Activated naive CD8-positive, alpha-beta T cell treated with anti-CD3 and anti-CD28 coated beads, Interleukin-2, amount 10 ng/mL, durations not matched to agents 7 days and 5 days (primary cell): ENCODE data around the gene NFIX. TPM values are rescaled to one million over a fixed set of nuclear protein-coding genes. Genes with fewer than 3 reads are reported as not detected.

ENCODE experiments used
- ATAC-seq: fragments of 150-1000 bp; cut with Tn5 transposase; one replicate; pipeline ENCODE4 v1.10.0; 2021; ENCODE audit warnings: low read depth, moderate library complexity
- POLR2A ChIA-PET: fragments of 350-600 bp; sonication (Branson Sonifier 250); formaldehyde crosslinking; loops from one replicate; lab custom pipeline; 2021; ENCODE audit warnings: antibody characterized with exemption; lab: Charles Lee
- DNase-seq: peaks from one replicate; pipeline ENCODE4 v3.0.0; 2021
- H3K27ac Mint-ChIP-seq: one replicate; pipeline ENCODE4 v1.8.0; 2022; ENCODE audit warnings: mild to moderate bottlenecking, mixed read lengths
- H3K27me3 Mint-ChIP-seq: one replicate; pipeline ENCODE4 v1.8.0; 2022; ENCODE audit warnings: mild to moderate bottlenecking, moderate library complexity, mixed read lengths
- H3K36me3 Mint-ChIP-seq: one replicate; pipeline ENCODE4 v1.8.0; 2021; ENCODE audit warnings: mild to moderate bottlenecking, mixed read lengths
- H3K4me1 Mint-ChIP-seq: one replicate; pipeline ENCODE4 v1.8.0; 2021; ENCODE audit warnings: mixed read lengths
- H3K4me3 Mint-ChIP-seq: one replicate; pipeline ENCODE4 v1.8.0; 2022; ENCODE audit warnings: mild to moderate bottlenecking, moderate library complexity, mixed read lengths
- H3K9me3 Mint-ChIP-seq: one replicate; pipeline ENCODE4 v1.8.0; 2021; ENCODE audit warnings: mixed read lengths
- total RNA-seq, 2 experiments: library from RNA; stranded (reverse); gene quantifications; one replicate each; pipeline ENCODE4 v1.2.3, GENCODE V29; 2021

Gene NFIX
- total RNA-seq, 2 experiments from 2014 or later = 1.5 to 2.5 TPM

DNA sequence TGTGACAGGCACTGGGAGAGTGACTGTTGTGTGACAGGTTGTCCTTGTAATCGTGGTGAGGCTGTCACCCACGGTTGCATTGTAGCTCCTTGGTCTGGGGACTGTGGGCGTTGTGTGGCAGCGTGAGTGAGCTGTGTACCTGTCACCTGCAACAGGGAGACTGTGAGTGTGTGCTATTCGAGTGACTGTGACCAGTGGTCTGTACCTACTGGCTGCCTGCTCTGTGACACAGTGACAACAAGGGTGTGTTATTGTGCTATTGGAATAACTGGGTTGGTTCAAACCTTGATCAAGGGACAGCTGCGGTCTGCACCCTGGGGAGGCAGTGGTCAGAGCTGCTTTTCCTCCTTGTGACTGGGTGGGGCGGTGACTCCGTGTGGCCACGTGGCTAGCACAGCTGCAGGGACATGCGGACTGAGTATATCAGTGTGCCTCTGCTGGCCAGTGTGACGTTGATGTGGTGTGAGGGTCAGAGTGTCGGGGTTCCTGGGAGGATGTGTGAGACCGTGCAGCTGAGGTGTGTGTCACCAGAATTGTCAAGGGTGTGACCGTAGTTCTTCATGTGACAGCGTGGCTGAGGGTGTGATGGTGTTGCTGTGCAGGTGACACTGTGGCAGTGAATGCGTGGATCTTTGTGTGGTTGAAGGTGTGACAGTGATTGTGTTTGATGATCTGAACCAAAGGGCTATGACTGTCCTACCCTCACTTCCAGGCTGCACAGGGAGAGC lies 10.1 kb upstream of the NFIX start:
- Mint-ChIP-seq H3K4me1 (peaks cover 2% of the 10 kb centered on the region), H3K9me3 (no peaks in the 10 kb centered on the region), H3K27me3 (no peaks in the 10 kb centered on the region), H3K27ac (no peak overlapping the region), H3K4me3 (no peak overlapping the region), H3K36me3 (no peaks in the 10 kb centered on the region)
- no peak for ATAC-seq
- no peak for DNase-seq
- POLR2A ChIA-PET = interaction anchor here (1.5 kb wide), 1 partner anchor 76 kb away, joined by 7 read pairs; no protein-coding TSS in a partner anchor

DNA sequence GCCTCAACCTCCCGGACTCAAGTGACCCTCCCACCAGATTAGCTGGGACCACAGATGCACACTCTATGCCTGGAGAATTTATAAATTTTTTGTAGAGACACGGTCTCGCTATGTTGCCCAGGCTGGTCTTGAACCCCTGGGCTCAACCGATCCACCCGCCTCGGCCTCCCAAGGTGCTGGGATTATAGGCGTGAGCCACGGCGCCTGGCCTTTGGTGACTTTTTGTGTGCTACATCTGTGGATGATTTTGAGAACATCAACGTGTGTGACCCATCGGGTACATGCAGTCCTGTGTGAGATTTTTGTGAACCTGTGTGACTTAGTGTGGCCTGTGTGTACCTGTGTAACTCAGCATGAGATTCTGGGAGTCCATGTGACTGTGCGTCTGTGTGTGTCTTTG lies 8.5 kb upstream of the NFIX start:
- H3K36me3 Mint-ChIP-seq = no peaks in the 10 kb centered on the region
- no peak overlapping the region for H3K27ac Mint-ChIP-seq

DNA sequence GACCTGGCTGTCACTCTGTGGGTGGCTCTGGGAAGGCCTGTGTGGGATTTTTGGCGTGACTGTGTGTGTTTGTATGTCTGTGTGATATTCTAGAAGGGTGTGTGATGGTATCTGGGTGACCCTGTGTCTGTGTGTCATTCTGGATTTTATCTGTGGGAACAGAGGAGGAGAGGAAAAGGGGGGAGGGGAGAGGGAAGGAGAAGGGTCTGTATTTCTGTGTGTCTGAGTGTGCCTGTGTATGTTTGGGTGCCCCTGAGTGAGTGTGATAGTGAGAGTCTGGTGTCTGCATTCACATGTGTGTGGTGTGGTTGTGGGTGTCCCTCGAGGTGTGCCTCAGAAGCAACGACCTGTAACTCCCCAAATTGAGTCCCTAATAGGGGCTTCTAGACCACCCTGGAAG lies 8.1 kb upstream of the NFIX start:
- POLR2A ChIA-PET = no interaction called here
- no peaks in the 10 kb centered on the region for H3K9me3 Mint-ChIP-seq
- peaks cover 2% of the 10 kb centered on the region for H3K4me1 Mint-ChIP-seq
- no peak for ATAC-seq
- DNase-seq = no peak
- H3K36me3 Mint-ChIP-seq = no peaks in the 10 kb centered on the region
- H3K27ac Mint-ChIP-seq = no peak overlapping the region
- H3K27me3 Mint-ChIP-seq = peaks cover 2% of the 10 kb centered on the region
- H3K4me3 Mint-ChIP-seq = no peak overlapping the region

More for the DNA sequence above, 8.5 kb upstream of the NFIX start:
- H3K9me3 Mint-ChIP-seq = no peaks in the 10 kb centered on the region
- ATAC-seq (no peak), DNase-seq (no peak)
- no peak overlapping the region for H3K4me3 Mint-ChIP-seq
- POLR2A ChIA-PET = no interaction called here
- peaks cover 2% of the 10 kb centered on the region for H3K4me1 Mint-ChIP-seq
- H3K27me3 Mint-ChIP-seq = peaks cover 2% of the 10 kb centered on the region

DNA sequence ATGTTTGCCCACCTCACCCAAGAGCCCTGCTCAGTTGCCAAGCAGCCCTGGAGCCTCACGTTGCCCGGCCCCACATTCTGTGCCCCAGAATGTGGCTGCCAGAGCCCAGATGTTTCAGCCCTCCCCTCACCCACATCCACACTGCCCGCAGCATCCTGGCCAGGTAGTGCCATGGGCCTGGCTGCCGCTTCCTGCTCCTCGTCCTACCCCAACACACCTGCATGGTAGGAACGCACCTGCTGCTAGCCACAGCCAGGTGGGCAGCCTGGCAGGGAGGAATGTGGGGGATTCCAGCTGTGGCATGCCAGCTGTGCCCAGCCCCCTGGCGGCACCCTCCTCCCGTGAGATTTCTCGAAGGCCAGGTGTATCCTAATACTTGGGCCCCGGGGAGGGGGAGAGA lies 7.5 kb upstream of the NFIX start:
- Mint-ChIP-seq H3K27ac (no peak overlapping the region), H3K9me3 (no peaks in the 10 kb centered on the region), H3K4me3 (no peak overlapping the region), H3K27me3 (peaks cover 2% of the 10 kb centered on the region), H3K4me1 (peaks cover 2% of the 10 kb centered on the region), H3K36me3 (no peaks in the 10 kb centered on the region)
- no peak for DNase-seq
- ATAC-seq = no peak
- POLR2A ChIA-PET = no interaction called here

DNA sequence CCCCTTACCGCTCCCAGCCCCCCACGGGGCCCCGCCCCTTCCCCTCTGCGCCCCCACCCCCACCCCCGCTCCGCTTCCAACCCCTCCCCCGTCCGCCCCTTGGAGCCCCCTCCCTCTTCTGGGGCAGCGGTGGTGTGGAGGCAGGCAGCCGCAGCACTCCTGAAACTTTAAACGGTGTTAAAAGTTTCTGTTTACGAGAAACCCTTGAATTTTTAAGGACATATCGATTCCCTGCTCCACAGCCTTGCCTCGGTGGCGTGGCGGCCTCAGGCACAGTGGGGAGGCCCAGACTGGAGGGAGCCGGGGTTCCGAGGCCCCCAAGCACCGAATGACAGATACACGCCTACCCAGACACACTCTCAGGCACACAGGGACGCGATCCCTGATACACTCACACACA lies 4.8 kb upstream of the NFIX start:
- H3K27me3 Mint-ChIP-seq = peaks cover 22% of the 10 kb centered on the region
- no peak overlapping the region for H3K27ac Mint-ChIP-seq
- no peaks in the 10 kb centered on the region for H3K9me3 Mint-ChIP-seq
- no peak overlapping the region for H3K4me3 Mint-ChIP-seq
- POLR2A ChIA-PET = no interaction called here
- ATAC-seq (no peak), DNase-seq (no peak)
- peaks cover 5% of the 10 kb centered on the region for H3K4me1 Mint-ChIP-seq
- H3K36me3 Mint-ChIP-seq = no peaks in the 10 kb centered on the region

DNA sequence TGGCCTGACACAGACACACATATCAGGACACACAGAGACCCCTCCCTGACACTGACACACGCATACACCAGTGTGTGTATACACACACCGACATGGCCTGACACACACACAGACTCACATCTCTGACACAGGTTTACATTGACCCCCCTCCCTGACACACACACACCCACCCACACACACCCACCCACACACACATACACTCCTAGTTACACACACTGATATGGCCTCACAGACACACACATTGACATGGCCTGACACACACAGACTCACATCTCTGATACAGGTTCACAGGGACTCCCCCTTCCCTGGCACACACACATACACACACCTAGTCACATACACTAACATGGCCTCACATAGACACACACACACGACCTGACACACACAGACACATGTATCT lies 4.4 kb upstream of the NFIX start:
- POLR2A ChIA-PET = no interaction called here
- no peak for ATAC-seq
- no peak overlapping the region for H3K27ac Mint-ChIP-seq
- H3K4me1 Mint-ChIP-seq = peaks cover 5% of the 10 kb centered on the region
- no peaks in the 10 kb centered on the region for H3K36me3 Mint-ChIP-seq
- H3K27me3 Mint-ChIP-seq = peaks cover 22% of the 10 kb centered on the region
- H3K4me3 Mint-ChIP-seq = no peak overlapping the region
- H3K9me3 Mint-ChIP-seq = no peaks in the 10 kb centered on the region
- DNase-seq = no peak

DNA sequence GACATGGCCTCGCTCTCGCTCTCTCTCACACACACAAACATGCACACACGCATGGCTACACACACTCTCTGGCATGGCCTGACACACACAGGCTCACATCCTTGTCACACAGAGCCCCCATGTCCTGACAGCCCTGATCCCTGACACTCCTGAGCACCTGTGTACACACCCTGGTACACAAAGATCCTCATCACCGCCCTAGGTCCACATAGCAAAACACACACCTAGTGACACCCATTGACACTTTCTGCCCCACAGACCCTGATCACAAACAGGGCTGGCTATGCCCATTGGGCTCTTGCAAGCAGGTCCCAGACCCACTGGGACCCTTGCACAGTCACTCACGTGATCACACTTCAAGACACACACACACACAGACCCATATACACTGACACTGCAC lies 4.0 kb upstream of the NFIX start:
- Mint-ChIP-seq H3K4me1 (peaks cover 5% of the 10 kb centered on the region), H3K4me3 (no peak overlapping the region), H3K27ac (no peak overlapping the region), H3K36me3 (no peaks in the 10 kb centered on the region), H3K9me3 (no peaks in the 10 kb centered on the region), H3K27me3 (peaks cover 24% of the 10 kb centered on the region)
- DNase-seq (no peak), ATAC-seq (no peak)
- POLR2A ChIA-PET = no interaction called here

DNA sequence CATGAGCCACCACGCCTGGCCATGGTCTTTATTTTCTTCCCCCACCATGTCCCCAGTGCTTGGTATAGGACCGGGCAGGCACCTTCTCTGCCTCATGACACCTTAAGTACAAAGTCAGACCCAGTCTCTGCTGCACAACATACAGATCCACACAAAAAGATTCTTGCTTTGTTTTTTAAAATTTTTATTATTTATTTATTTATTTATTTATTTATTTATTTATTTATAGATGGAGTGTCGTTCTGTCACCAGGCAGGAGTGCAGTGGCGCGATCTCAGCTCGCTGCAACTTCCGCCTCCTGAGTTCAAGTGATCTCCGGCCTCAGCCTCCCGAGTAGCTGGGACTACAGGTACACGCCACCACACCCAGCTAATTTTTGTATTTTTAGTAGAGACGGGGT lies 2.5 kb upstream of the NFIX start:
- POLR2A ChIA-PET = no interaction called here
- H3K36me3 Mint-ChIP-seq = no peaks in the 10 kb centered on the region

DNA sequence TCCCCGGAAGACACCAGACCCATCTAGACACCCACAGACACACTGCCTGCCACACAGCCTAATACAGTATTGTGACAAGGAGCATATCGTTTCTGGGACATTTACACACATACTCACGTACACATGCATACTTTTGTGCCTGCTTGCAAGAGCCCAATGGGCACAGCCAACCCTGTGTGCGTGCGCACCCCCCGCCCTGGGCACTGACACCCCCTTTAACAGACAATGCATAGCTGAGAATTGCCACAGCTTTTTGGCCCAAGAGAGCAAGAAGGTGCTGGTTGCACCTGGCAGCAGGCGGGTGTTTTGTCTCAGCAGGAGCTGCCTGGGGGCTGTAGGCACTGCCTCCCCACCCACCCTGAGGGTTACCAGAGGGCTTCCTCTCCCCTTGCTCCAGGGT lies 1.7 kb upstream of the NFIX start:
- Mint-ChIP-seq H3K9me3 (no peaks in the 10 kb centered on the region), H3K4me1 (peaks cover 5% of the 10 kb centered on the region), H3K4me3 (no peak overlapping the region), H3K36me3 (no peaks in the 10 kb centered on the region), H3K27ac (no peak overlapping the region), H3K27me3 (peaks cover 34% of the 10 kb centered on the region)
- no peak for DNase-seq
- no peak for ATAC-seq
- POLR2A ChIA-PET = no interaction called here

More for the DNA sequence above, 2.5 kb upstream of the NFIX start:
- Mint-ChIP-seq H3K9me3 (no peaks in the 10 kb centered on the region), H3K27me3 (peaks cover 29% of the 10 kb centered on the region), H3K4me3 (no peak overlapping the region), H3K27ac (no peak overlapping the region), H3K4me1 (peaks cover 5% of the 10 kb centered on the region)
- no peak for DNase-seq
- ATAC-seq = no peak

DNA sequence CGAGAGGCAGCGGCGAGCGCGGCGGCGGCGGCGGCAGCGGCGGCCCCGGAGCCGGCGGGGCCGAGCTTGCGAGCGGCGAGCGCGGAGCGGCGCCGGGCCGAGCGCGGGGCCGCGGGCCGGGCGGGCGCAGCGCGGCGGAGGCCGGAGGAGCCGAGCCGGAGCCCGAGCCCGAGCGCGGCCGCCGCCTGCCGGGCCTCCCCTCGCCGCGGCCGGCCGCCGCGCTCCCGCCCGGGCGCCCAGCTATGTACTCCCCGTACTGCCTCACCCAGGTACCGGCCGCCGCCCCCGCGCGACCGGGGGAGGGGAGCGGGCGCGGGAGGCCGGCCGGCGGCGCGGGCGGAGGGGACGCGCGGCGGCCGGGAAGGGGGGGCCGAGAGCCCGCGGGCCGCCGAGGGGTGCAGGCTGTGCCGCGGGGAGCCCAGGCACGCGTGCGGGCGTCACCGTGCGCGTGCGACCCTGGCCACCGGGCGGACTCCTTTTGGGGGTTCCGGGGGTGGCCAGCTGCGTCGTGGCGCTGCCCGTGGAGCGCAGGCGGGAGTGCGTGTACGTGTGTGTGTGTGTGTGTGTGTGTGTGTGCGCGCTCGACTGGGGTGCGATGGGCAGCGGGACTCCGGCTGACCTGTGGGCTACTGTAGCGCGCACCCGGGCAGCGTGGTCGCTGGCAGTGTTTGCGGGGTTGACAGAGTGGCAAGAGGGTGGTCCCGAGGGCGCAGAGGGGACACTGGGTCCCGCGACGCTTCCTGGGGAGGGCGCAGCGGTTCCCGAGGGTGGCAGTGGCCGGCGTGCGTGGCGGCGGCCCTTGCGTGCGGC lies 526 bp downstream of the NFIX start:
- Mint-ChIP-seq H3K9me3 (no peaks in the 10 kb centered on the region), H3K27me3 (peaks cover 34% of the 10 kb centered on the region), H3K4me1 (peaks cover 5% of the 10 kb centered on the region), H3K4me3 (peak overlapping the region; percentile 50), H3K27ac (no peak overlapping the region), H3K36me3 (no peaks in the 10 kb centered on the region)
- ATAC-seq = peak; percentile 24
- DNase-seq = no peak
- POLR2A ChIA-PET = no interaction called here

DNA sequence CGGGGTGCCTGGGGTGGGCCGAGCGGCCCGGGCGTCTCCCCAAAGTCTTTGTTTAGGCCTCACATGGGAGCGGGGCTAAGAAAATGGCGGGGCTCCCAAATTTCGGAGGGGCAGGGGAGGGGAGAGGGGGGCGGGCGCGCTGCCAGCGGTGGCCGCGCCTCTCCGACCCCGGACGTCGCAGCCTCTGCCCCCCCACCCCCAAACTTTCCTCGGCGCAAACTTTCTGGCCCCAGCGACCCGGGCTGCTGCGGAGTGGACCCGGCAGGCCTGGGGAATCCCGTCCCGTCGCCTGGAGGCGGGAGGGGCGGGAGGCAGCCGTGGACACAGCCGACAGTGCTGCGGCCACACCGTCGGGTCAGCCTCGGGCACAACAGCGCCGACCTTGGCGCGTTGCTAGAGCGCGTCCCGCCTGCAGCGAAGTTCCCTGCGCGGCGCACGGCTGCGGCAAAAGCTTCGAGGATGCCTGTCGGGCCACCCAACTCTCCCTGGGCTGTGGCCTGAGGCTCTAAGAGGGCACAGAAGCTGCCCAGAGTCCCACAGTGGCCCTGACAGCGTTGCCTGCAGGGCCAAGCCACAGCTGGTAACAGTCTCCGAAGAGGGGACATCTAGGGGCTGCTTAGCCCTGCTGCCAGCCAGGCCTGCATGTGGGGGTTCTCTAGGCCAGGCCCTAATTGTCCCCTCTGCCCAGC lies 1.3 kb downstream of the NFIX start:
- no peaks in the 10 kb centered on the region for H3K36me3 Mint-ChIP-seq
- DNase-seq (no peak), ATAC-seq (no peak)
- peak overlapping the region; percentile 13 for H3K4me3 Mint-ChIP-seq
- peaks cover 5% of the 10 kb centered on the region for H3K4me1 Mint-ChIP-seq
- H3K9me3 Mint-ChIP-seq = no peaks in the 10 kb centered on the region
- H3K27me3 Mint-ChIP-seq = peaks cover 32% of the 10 kb centered on the region
- POLR2A ChIA-PET = no interaction called here
- H3K27ac Mint-ChIP-seq = no peak overlapping the region

DNA sequence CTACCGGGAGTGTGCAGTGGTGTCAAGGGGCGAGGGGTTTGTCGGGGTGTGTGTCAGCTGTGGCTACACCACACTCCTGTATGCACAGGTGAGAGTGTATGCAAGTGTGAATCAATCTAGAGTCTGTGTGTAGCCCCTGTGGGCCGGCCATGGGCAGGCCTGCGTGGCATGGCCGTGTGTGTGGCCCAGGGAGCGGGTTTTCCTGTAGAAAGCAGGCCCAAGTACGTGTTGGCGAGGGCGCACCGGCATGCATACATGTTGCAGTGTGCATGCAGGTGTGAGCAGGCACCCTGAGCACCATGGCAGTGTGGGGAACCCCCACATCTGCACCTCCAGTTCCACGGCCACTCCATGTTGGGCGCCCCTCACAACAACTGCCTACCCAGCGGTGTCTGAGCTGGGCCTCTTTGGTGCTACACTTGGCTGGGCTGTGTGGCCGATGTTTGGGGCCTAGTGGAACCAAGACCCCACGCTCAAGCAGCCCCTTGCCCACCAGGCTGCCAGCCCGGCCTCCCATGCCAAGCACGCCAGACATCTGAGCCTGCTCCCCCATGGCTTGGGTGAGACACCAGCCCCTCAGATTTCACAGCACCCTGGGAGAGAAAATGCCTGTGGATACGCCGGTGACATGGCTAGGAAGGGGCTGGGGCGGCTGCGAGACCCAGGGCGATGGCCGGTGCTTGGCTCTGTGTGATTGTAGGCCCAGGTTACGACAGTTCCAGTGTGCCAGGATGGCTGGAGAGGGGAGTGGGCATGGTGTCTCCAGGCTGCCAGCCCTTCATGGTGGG lies 2.1 kb downstream of the NFIX start:
- POLR2A ChIA-PET = no interaction called here
- H3K9me3 Mint-ChIP-seq = no peaks in the 10 kb centered on the region
- H3K4me1 Mint-ChIP-seq = peaks cover 5% of the 10 kb centered on the region
- H3K36me3 Mint-ChIP-seq = no peaks in the 10 kb centered on the region
- peaks cover 32% of the 10 kb centered on the region for H3K27me3 Mint-ChIP-seq
- no peak overlapping the region for H3K4me3 Mint-ChIP-seq
- ATAC-seq = no peak
- H3K27ac Mint-ChIP-seq = no peak overlapping the region
- DNase-seq = no peak
